Hepatocyte (in vitro differentiated cells): ENCODE data around the gene FAM20B.

Experiments used
- EZH2 ChIP-seq: fragments of 200-600 bp; sonication (generic); IDR thresholded peaks from 2 replicates; pipeline ENCODE4 v1.6.1; 2016; ENCODE audit warnings: antibody characterized with exemption, mild to moderate bottlenecking, borderline replicate concordance
- TF ChIP-seq, protein P1 (sequence below): fragments of 200-600 bp; sonication (generic); IDR thresholded peaks from 2 replicates; pipeline ENCODE4 v1.5.1; 2016; ENCODE audit warnings: antibody characterized with exemption, mild to moderate bottlenecking; ENCODE audit not compliant: poor library complexity

- no peak for TF ChIP-seq EZH2
- TF ChIP-seq, protein P1, sequence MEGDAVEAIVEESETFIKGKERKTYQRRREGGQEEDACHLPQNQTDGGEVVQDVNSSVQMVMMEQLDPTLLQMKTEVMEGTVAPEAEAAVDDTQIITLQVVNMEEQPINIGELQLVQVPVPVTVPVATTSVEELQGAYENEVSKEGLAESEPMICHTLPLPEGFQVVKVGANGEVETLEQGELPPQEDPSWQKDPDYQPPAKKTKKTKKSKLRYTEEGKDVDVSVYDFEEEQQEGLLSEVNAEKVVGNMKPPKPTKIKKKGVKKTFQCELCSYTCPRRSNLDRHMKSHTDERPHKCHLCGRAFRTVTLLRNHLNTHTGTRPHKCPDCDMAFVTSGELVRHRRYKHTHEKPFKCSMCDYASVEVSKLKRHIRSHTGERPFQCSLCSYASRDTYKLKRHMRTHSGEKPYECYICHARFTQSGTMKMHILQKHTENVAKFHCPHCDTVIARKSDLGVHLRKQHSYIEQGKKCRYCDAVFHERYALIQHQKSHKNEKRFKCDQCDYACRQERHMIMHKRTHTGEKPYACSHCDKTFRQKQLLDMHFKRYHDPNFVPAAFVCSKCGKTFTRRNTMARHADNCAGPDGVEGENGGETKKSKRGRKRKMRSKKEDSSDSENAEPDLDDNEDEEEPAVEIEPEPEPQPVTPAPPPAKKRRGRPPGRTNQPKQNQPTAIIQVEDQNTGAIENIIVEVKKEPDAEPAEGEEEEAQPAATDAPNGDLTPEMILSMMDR, result no peak
These were observed 56.8 kb downstream of the FAM20B start for GRCh38 chr1:179082333-179082998.
